ENCODE results near the gene PDXK. TPM values are rescaled to one million over a fixed set of nuclear protein-coding genes. Genes with fewer than 3 reads are reported as not detected.

Gene PDXK
- total and polyA plus RNA-seq, 2 of the 13 experiments (the other 11 are each of a cell fraction or from before 2014, with no cell fraction given): 114 to 184 TPM

GRCh38 chr21:43810505-43811261 is 91.8 kb downstream of the PDXK start (continued):
- TF ChIP-seq HNF4A (CRISPR knock-in tag; IDR thresholded peaks at IDR 0.05): peak; percentile 35
- TF ChIP-seq SMC3 (IDR thresholded peaks at IDR 0.05; ENCODE audit: low read length): peak; percentile 40; the same call in 1 of the 2 replicates
- TF ChIP-seq CREB1 (IDR thresholded peaks at IDR 0.05): no peak
- no peak for TF ChIP-seq CREB1 (CRISPR knock-in tag; IDR thresholded peaks at IDR 0.05)
- no peak for TF ChIP-seq ZNF329 (CRISPR knock-in tag; IDR thresholded peaks at IDR 0.05; ENCODE audit: low read depth)
- no peak for TF ChIP-seq HMGXB3 (CRISPR knock-in tag; IDR thresholded peaks at IDR 0.05; ENCODE audit: borderline replicate concordance)
- no peak for TF ChIP-seq PRDM4 (CRISPR knock-in tag; IDR thresholded peaks at IDR 0.05; ENCODE audit: borderline replicate concordance)
- no peak for TF ChIP-seq FLYWCH1 (CRISPR knock-in tag; IDR thresholded peaks at IDR 0.05)
- no peak for TF ChIP-seq MAFG (CRISPR knock-in tag; IDR thresholded peaks at IDR 0.05)
- no peak for TF ChIP-seq PHF21A (CRISPR knock-in tag; IDR thresholded peaks at IDR 0.05)
- TF ChIP-seq NCOA5 (CRISPR knock-in tag; IDR thresholded peaks at IDR 0.05): no peak
- TF ChIP-seq ZNF275 (CRISPR knock-in tag; IDR thresholded peaks at IDR 0.05; ENCODE audit: borderline replicate concordance): no peak
- 0 out of 2 replicates have a peak, but pooled peaks have one; percentile 37 for TF ChIP-seq HIC2 (CRISPR knock-in tag; IDR thresholded peaks at IDR 0.05; ENCODE audit: low read depth)
- no peak for TF ChIP-seq GMEB1 (CRISPR knock-in tag; IDR thresholded peaks at IDR 0.05; ENCODE audit: borderline replicate concordance)
- no peak for TF ChIP-seq ZNF576 (CRISPR knock-in tag; IDR thresholded peaks at IDR 0.05)
- no peak for TF ChIP-seq PHF5A (CRISPR knock-in tag; IDR thresholded peaks at IDR 0.05; ENCODE audit: low read depth, unreplicated experiment)
- no peak for TF ChIP-seq XBP1 (CRISPR knock-in tag; IDR thresholded peaks at IDR 0.05)

Data from HepG2 (cell line).